ENCODE results near the gene PRB4.

The PRB4 gene

DNA sequence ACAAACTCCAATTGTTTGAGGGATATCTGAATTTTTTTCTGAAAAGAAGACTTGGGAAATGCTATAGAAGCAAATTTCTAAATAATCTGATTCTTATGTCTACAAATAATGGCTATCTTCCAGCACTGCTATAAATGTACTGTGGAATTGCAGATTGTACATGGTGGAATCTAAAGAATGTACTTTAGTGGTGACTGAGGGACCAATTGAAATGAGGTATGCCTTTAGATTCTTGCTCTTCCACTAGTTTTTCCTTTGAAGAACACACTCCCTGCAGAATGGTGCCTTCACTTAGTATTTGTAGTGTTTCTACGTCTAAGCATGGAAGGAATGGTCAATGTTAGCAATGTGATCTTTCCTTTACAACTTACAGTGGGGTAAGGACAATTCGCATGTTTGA, 11.7 kb upstream of the PRB4 start:
- no peak overlapping the region for H3K27ac ChIP-seq
- H3K36me3 ChIP-seq = no peaks in the 10 kb centered on the region
- no peak overlapping the region for H3K4me3 ChIP-seq (ENCODE audit: low read depth, low read length)
- H3K27me3 ChIP-seq (ENCODE audit: insufficient read depth, low read depth, severe bottlenecking) = peaks cover 6% of the 10 kb centered on the region
- TF ChIP-seq, protein P1, sequence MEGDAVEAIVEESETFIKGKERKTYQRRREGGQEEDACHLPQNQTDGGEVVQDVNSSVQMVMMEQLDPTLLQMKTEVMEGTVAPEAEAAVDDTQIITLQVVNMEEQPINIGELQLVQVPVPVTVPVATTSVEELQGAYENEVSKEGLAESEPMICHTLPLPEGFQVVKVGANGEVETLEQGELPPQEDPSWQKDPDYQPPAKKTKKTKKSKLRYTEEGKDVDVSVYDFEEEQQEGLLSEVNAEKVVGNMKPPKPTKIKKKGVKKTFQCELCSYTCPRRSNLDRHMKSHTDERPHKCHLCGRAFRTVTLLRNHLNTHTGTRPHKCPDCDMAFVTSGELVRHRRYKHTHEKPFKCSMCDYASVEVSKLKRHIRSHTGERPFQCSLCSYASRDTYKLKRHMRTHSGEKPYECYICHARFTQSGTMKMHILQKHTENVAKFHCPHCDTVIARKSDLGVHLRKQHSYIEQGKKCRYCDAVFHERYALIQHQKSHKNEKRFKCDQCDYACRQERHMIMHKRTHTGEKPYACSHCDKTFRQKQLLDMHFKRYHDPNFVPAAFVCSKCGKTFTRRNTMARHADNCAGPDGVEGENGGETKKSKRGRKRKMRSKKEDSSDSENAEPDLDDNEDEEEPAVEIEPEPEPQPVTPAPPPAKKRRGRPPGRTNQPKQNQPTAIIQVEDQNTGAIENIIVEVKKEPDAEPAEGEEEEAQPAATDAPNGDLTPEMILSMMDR (IDR thresholded peaks at IDR 0.05; ENCODE audit: low read depth, low read length) = no peak
- H3K9me3 ChIP-seq (ENCODE audit: severe bottlenecking) = no peaks in the 10 kb centered on the region
- DNase-seq = no peak

DNA sequence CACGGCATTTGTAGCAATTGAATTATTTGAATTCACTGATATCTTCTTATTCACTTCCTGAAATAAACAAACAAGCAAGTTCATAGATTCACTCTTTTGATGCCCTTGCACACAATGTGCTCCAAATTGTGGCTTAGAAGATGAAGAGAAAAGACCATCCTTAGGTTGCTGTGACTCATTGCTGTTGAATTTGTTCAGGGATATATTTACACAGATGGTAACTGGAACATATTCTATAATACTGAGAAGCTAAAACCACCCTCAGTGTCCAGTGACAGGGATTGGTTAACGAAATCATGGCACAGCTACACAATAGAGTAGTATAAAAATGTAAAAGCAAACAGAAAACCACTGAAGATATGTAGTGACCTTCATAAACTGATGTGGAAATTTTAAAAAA, 3.1 kb downstream of the PRB4 start:
- no peak for DNase-seq
- H3K9me3 ChIP-seq (ENCODE audit: severe bottlenecking) = no peaks in the 10 kb centered on the region
- peaks cover 26% of the 10 kb centered on the region for H3K27me3 ChIP-seq (ENCODE audit: insufficient read depth, low read depth, severe bottlenecking)
- TF ChIP-seq, protein P1 (IDR thresholded peaks at IDR 0.05; ENCODE audit: low read depth, low read length) = no peak
- no peaks in the 10 kb centered on the region for H3K36me3 ChIP-seq
- no peak overlapping the region for H3K4me3 ChIP-seq (ENCODE audit: low read depth, low read length)
- H3K27ac ChIP-seq = no peak overlapping the region

DNA sequence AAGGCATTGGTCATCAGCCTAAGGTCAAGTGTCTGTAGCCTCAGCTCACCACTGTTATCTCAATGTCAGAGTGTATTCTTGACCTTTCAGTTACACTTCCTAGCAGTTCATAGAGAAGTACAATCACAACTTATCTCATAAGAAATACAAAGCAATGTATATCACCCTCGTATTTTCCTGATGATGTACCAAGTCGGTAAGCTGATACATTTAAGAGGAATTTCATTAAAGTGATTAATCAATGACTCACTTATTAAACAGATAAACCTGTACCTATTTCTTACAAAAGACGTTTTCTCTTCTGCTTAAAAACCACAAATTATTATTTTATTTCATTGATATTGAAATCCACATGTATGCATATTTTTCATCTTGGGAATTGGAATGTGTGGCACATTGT, 36.8 kb downstream of the PRB4 start:
- Histone ChIP-seq H3K36me3 (no peaks in the 10 kb centered on the region), H3K27ac (no peak overlapping the region), H3K4me3 (ENCODE audit: low read depth, low read length) (no peak overlapping the region), H3K27me3 (ENCODE audit: insufficient read depth, low read depth, severe bottlenecking) (peaks cover 35% of the 10 kb centered on the region), H3K9me3 (ENCODE audit: severe bottlenecking) (no peaks in the 10 kb centered on the region)
- TF ChIP-seq, protein P1 (IDR thresholded peaks at IDR 0.05; ENCODE audit: low read depth, low read length) = no peak
- no peak for DNase-seq

DNA sequence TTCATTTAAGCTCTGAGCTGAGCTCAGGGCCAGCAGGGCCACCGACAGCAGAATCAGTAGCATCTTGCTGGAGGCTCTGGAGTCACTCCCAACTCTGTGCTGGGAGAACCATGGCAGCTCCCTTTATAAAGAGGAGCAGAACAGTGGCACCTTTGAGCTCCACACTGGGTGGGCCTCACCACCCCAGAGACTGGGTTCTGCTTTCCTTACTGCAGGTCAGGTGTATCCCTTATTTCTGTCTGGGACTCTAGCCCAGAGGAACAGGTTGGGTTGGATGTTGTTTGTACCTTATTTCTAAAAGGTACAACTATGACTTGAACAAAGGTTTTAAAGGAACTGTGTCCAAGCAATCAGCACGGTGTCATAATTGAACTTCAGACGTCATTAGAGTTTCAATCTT, 40.6 kb downstream of the PRB4 start, which contains the start of gene PRB3:
TSS of gene PRB3 (minus strand) at position 101 of the 400 bp plus-strand sequence. CDS start at position 63, 38 bp downstream.
- TF ChIP-seq, protein P1 (IDR thresholded peaks at IDR 0.05; ENCODE audit: low read depth, low read length) = no peak
- H3K27me3 ChIP-seq (ENCODE audit: insufficient read depth, low read depth, severe bottlenecking) = peaks cover 24% of the 10 kb centered on the region
- H3K36me3 ChIP-seq = no peaks in the 10 kb centered on the region
- H3K4me3 ChIP-seq (ENCODE audit: low read depth, low read length) = no peak within 1 kb of the TSS
- no peaks in the 10 kb centered on the region for H3K9me3 ChIP-seq (ENCODE audit: severe bottlenecking)
- DNase-seq = no peak
- no peak within 1 kb of the TSS for H3K27ac ChIP-seq

DNA sequence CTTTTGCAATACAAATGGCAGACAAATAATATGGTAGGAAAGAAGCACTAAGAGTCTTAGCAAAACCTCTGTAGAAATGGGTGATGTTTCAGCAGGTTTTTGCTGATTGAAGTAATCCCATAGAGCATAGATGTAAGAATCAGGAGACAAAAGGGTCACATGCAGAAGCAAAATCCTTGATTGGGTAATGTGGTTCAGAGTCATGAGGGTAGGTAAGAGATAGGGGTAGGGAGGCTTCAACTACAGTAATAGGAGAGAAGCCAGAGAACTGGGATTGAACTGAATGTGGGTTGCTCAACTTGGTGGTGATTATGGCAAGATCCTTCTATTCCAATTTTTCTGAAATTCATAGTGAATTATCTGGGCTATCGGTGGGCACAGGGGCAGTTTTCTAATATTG, 45.7 kb downstream of the PRB4 start:
- H3K27me3 ChIP-seq (ENCODE audit: insufficient read depth, low read depth, severe bottlenecking) = peaks cover 11% of the 10 kb centered on the region

More for the DNA sequence above, 45.7 kb downstream of the PRB4 start:
- TF ChIP-seq, protein P1 (IDR thresholded peaks at IDR 0.05; ENCODE audit: low read depth, low read length) = no peak
- DNase-seq = no peak
- no peaks in the 10 kb centered on the region for H3K36me3 ChIP-seq
- H3K27ac ChIP-seq = no peak overlapping the region
- no peak overlapping the region for H3K4me3 ChIP-seq (ENCODE audit: low read depth, low read length)
- H3K9me3 ChIP-seq (ENCODE audit: severe bottlenecking) = peaks cover 3% of the 10 kb centered on the region

Measured in WERI-Rb-1 (cell line).